ENCODE results near the gene SPATA33. TPM values are rescaled to one million over a fixed set of nuclear protein-coding genes. Genes with fewer than 3 reads are reported as not detected.
"Not testable (repeated sequence)": the region's sequence is repeated elsewhere in the genome, so short reads cannot be mapped to it uniquely, and the experiment has no call there.

SPATA33 gene
- total and polyA plus RNA-seq, 2 donors: 4.7 to 8.1 TPM

- no peak overlapping the region for H3K4me3 ChIP-seq (ENCODE audit: low read length in 2 of 2)
- no peaks in the 10 kb centered on the region for H3K36me3 ChIP-seq (ENCODE audit: control insufficient read depth in 2 of 2, insufficient read depth in 2 of 2, low read length in 1 of 2)
- WGBS: 55% methylated on average over 28 of the region's 28 CpGs
- H3K27ac ChIP-seq (ENCODE audit: low read depth in 1 of 2, low read length in 1 of 2): peak overlapping the region in 1 of 2 donors; percentile 21
- no peaks in the 10 kb centered on the region for H3K9me3 ChIP-seq (ENCODE audit: control insufficient read depth in 2 of 2, insufficient read depth in 1 of 2, low read length in 1 of 2)
- H3K27me3 ChIP-seq (ENCODE audit: control insufficient read depth in 2 of 2, insufficient read depth in 1 of 2, low read length in 1 of 2): peaks cover 0 to 52% of the 10 kb centered on the region in 2 donors
- DNase-seq (ENCODE audit: low read depth in 6 of 9, low spot score in 9 of 9): no peak
- no peaks in the 10 kb centered on the region for H3K4me1 ChIP-seq (ENCODE audit: control insufficient read depth in 2 of 2, insufficient read depth in 2 of 2, low read length in 2 of 2)
Measured at GRCh38 chr16:89623511-89624261, 34.0 kb upstream of the SPATA33 start.

- no peaks in the 10 kb centered on the region for H3K4me1 ChIP-seq (ENCODE audit: control insufficient read depth in 2 of 2, insufficient read depth in 2 of 2, low read length in 2 of 2)
- H3K9me3 ChIP-seq (ENCODE audit: control insufficient read depth in 2 of 2, insufficient read depth in 1 of 2, low read length in 1 of 2): peaks cover 0 to 9% of the 10 kb centered on the region in 2 donors
- no peak overlapping the region for H3K27ac ChIP-seq (ENCODE audit: low read depth in 1 of 2, low read length in 1 of 2)
- H3K36me3 ChIP-seq (ENCODE audit: control insufficient read depth in 2 of 2, insufficient read depth in 2 of 2, low read length in 1 of 2): no peaks in the 10 kb centered on the region
- H3K4me3 ChIP-seq (ENCODE audit: low read length in 2 of 2): no peak overlapping the region
- no peak for DNase-seq (ENCODE audit: low read depth in 6 of 9, low spot score in 9 of 9)
- WGBS: 75% methylated on average over 21 of the region's 21 CpGs
- peaks cover 0 to 52% of the 10 kb centered on the region in 2 donors for H3K27me3 ChIP-seq (ENCODE audit: control insufficient read depth in 2 of 2, insufficient read depth in 1 of 2, low read length in 1 of 2)
Measured at GRCh38 chr16:89624777-89625761, 32.6 kb upstream of the SPATA33 start.

GRCh38 chr16:89629827-89630610 is 27.6 kb upstream of the SPATA33 start:
- Histone ChIP-seq H3K27me3 (ENCODE audit: control insufficient read depth in 2 of 2, insufficient read depth in 1 of 2, low read length in 1 of 2) (peaks cover 0 to 17% of the 10 kb centered on the region in 2 donors), H3K9me3 (ENCODE audit: control insufficient read depth in 2 of 2, insufficient read depth in 1 of 2, low read length in 1 of 2) (peaks cover 0 to 21% of the 10 kb centered on the region in 2 donors), H3K36me3 (ENCODE audit: control insufficient read depth in 2 of 2, insufficient read depth in 2 of 2, low read length in 1 of 2) (no peaks in the 10 kb centered on the region), H3K4me1 (ENCODE audit: control insufficient read depth in 2 of 2, insufficient read depth in 2 of 2, low read length in 2 of 2) (no peaks in the 10 kb centered on the region), H3K27ac (ENCODE audit: low read depth in 1 of 2, low read length in 1 of 2) (no peak overlapping the region), H3K4me3 (ENCODE audit: low read length in 2 of 2) (no peak overlapping the region)
- WGBS: 91% methylated on average over 17 of the region's 17 CpGs
- DNase-seq (ENCODE audit: low read depth in 6 of 9, low spot score in 9 of 9): no peak

GRCh38 chr16:89633064-89633631 is 24.5 kb upstream of the SPATA33 start:
- H3K27ac ChIP-seq (ENCODE audit: low read depth in 1 of 2, low read length in 1 of 2): no peak overlapping the region
- DNase-seq (ENCODE audit: low read depth in 6 of 9, low spot score in 9 of 9): no peak
- H3K27me3 ChIP-seq (ENCODE audit: control insufficient read depth in 2 of 2, insufficient read depth in 1 of 2, low read length in 1 of 2): peaks cover 0 to 7% of the 10 kb centered on the region in 2 donors
- H3K4me3 ChIP-seq (ENCODE audit: low read length in 2 of 2): no peak overlapping the region
- H3K9me3 ChIP-seq (ENCODE audit: control insufficient read depth in 2 of 2, insufficient read depth in 1 of 2, low read length in 1 of 2): peaks cover 0 to 30% of the 10 kb centered on the region in 2 donors
- WGBS: 93% methylated on average over 19 of the region's 19 CpGs
- no peaks in the 10 kb centered on the region for H3K36me3 ChIP-seq (ENCODE audit: control insufficient read depth in 2 of 2, insufficient read depth in 2 of 2, low read length in 1 of 2)
- no peaks in the 10 kb centered on the region for H3K4me1 ChIP-seq (ENCODE audit: control insufficient read depth in 2 of 2, insufficient read depth in 2 of 2, low read length in 2 of 2)

- not testable (repeated sequence) for H3K27ac ChIP-seq (ENCODE audit: low read depth in 1 of 2, low read length in 1 of 2); H3K27me3 ChIP-seq (ENCODE audit: control insufficient read depth in 2 of 2, insufficient read depth in 1 of 2, low read length in 1 of 2)
- 77% methylated on average over 2 of the region's 2 CpGs for WGBS
Measured at GRCh38 chr16:89634463-89635385, 22.9 kb upstream of the SPATA33 start.

DNA sequence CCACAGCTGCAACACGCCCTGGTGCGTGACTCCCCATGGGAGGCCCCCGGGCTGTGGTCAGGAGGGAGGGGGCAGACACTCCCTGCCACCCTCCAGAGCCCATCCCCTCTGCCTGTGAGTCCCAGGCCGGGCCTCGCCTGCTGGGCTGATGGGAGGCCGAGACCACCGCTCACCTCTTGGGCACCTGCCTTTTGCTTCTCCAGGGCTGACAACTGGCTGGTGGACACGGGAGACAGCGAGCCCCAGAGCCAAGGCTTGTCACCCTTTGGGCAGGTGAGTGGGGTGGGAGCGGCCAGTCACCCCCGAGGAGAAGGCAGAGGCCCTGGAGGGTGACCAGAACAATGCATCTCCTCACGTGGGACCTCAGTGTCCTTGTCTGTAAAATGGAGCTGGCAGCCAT is 21.0 kb upstream of the SPATA33 start:
- peaks cover 0 to 7% of the 10 kb centered on the region in 2 donors for H3K27me3 ChIP-seq (ENCODE audit: control insufficient read depth in 2 of 2, insufficient read depth in 1 of 2, low read length in 1 of 2)

More at GRCh38 chr16:89634463-89635385, 22.9 kb upstream of the SPATA33 start:
- not testable (repeated sequence) for H3K4me1 ChIP-seq (ENCODE audit: control insufficient read depth in 2 of 2, insufficient read depth in 2 of 2, low read length in 2 of 2); DNase-seq (ENCODE audit: low read depth in 6 of 9, low spot score in 9 of 9); H3K36me3 ChIP-seq (ENCODE audit: control insufficient read depth in 2 of 2, insufficient read depth in 2 of 2, low read length in 1 of 2); H3K4me3 ChIP-seq (ENCODE audit: low read length in 2 of 2)
- peaks cover 0 to 25% of the 10 kb centered on the region in 2 donors for H3K9me3 ChIP-seq (ENCODE audit: control insufficient read depth in 2 of 2, insufficient read depth in 1 of 2, low read length in 1 of 2)

DNA sequence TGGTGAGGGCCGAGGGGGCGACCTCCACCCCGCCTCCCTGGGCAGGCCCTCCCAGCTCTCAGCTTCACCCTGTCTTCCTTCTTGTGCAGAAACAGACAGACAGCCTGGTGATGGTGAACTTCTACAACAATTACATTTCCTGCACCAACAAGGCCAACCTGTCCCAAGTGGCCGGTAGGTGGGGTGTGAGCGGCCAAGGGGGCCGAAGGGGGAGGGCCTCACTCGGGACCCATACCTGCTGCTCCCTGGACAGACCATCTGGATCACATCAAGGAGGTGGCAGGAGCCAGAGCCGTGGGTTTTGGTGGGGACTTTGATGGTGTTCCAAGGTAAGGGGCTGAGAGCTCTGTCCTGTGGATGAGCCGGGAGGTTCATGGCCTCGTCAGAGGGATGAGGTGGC is 20.3 kb upstream of the SPATA33 start:
- Histone ChIP-seq H3K27me3 (ENCODE audit: control insufficient read depth in 2 of 2, insufficient read depth in 1 of 2, low read length in 1 of 2) (peaks cover 0 to 4% of the 10 kb centered on the region in 2 donors), H3K4me3 (ENCODE audit: low read length in 2 of 2) (no peak overlapping the region), H3K27ac (ENCODE audit: low read depth in 1 of 2, low read length in 1 of 2) (no peak overlapping the region), H3K36me3 (ENCODE audit: control insufficient read depth in 2 of 2, insufficient read depth in 2 of 2, low read length in 1 of 2) (no peaks in the 10 kb centered on the region), H3K4me1 (ENCODE audit: control insufficient read depth in 2 of 2, insufficient read depth in 2 of 2, low read length in 2 of 2) (peaks cover 0 to 5% of the 10 kb centered on the region in 2 donors), H3K9me3 (ENCODE audit: control insufficient read depth in 2 of 2, insufficient read depth in 1 of 2, low read length in 1 of 2) (peaks cover 0 to 19% of the 10 kb centered on the region in 2 donors)
- DNase-seq (ENCODE audit: low read depth in 6 of 9, low spot score in 9 of 9): no peak
- WGBS: 91% methylated on average over 10 of the region's 10 CpGs

More for the DNA sequence above, 21.0 kb upstream of the SPATA33 start:
- peaks cover 0 to 5% of the 10 kb centered on the region in 2 donors for H3K4me1 ChIP-seq (ENCODE audit: control insufficient read depth in 2 of 2, insufficient read depth in 2 of 2, low read length in 2 of 2)
- no peaks in the 10 kb centered on the region for H3K36me3 ChIP-seq (ENCODE audit: control insufficient read depth in 2 of 2, insufficient read depth in 2 of 2, low read length in 1 of 2)
- no peak overlapping the region for H3K4me3 ChIP-seq (ENCODE audit: low read length in 2 of 2)
- WGBS: 92% methylated on average over 12 of the region's 12 CpGs
- H3K9me3 ChIP-seq (ENCODE audit: control insufficient read depth in 2 of 2, insufficient read depth in 1 of 2, low read length in 1 of 2): peaks cover 0 to 19% of the 10 kb centered on the region in 2 donors
- no peak overlapping the region for H3K27ac ChIP-seq (ENCODE audit: low read depth in 1 of 2, low read length in 1 of 2)
- no peak for DNase-seq (ENCODE audit: low read depth in 6 of 9, low spot score in 9 of 9)

DNA sequence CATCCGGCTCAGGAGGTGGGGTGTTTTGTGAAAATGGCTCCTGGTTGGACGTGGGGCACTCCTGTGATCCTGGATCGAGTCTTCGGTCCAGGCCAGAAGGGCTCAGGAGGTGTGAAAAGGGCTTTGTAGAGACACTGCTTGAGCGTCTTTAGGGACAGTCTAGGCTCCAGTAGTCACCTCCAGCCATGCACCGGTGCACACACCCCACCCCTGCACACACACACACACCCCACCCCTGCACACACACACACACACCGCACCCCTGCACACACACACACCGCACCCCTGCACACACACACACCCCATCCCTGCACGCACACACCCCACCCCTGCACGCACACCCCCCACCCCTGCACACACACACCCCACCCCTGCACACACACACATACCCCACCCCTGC is 19.2 kb upstream of the SPATA33 start:
- 92% methylated on average over 10 of the region's 10 CpGs for WGBS
- DNase-seq (ENCODE audit: low read depth in 6 of 9, low spot score in 9 of 9): no peak
- H3K27me3 ChIP-seq (ENCODE audit: control insufficient read depth in 2 of 2, insufficient read depth in 1 of 2, low read length in 1 of 2): no peaks in the 10 kb centered on the region
- H3K36me3 ChIP-seq (ENCODE audit: control insufficient read depth in 2 of 2, insufficient read depth in 2 of 2, low read length in 1 of 2): no peaks in the 10 kb centered on the region
- no peak overlapping the region for H3K4me3 ChIP-seq (ENCODE audit: low read length in 2 of 2)
- peaks cover 0 to 5% of the 10 kb centered on the region in 2 donors for H3K4me1 ChIP-seq (ENCODE audit: control insufficient read depth in 2 of 2, insufficient read depth in 2 of 2, low read length in 2 of 2)
- no peak overlapping the region for H3K27ac ChIP-seq (ENCODE audit: low read depth in 1 of 2, low read length in 1 of 2)
- peaks cover 0 to 19% of the 10 kb centered on the region in 2 donors for H3K9me3 ChIP-seq (ENCODE audit: control insufficient read depth in 2 of 2, insufficient read depth in 1 of 2, low read length in 1 of 2)

Data from thymus (tissue), 11 donors.